ENCODE data around the gene MFAP3L.

MFAP3L gene

GRCh38 chr4:170040031-170040680 is 14.0 kb upstream of the MFAP3L start:
- TF ChIP-seq TCF4 (CRISPR knock-in tag; IDR thresholded peaks at IDR 0.05; ENCODE audit: borderline replicate concordance) (no peak), SNAI2 (CRISPR knock-in tag; IDR thresholded peaks at IDR 0.05) (no peak), PATZ1 (CRISPR knock-in tag; IDR thresholded peaks at IDR 0.05; ENCODE audit: borderline replicate concordance) (no peak), ZNF70 (CRISPR knock-in tag; IDR thresholded peaks at IDR 0.05) (no peak), ZNF565 (CRISPR knock-in tag; conservative IDR thresholded peaks at IDR 0.05; ENCODE audit: low read depth) (no peak), BACH2 (CRISPR knock-in tag; IDR thresholded peaks at IDR 0.05; ENCODE audit: borderline replicate concordance) (no peak)
- ATAC-seq, result no peak

GRCh38 chr4:170038769-170039168 is 12.6 kb upstream of the MFAP3L start:
- no peak for TF ChIP-seq ZC3H10 (CRISPR knock-in tag; IDR thresholded peaks at IDR 0.05)
- TF ChIP-seq ZNF8 (CRISPR knock-in tag; IDR thresholded peaks at IDR 0.05), result no peak
- no peak for TF ChIP-seq ZNF70 (CRISPR knock-in tag; IDR thresholded peaks at IDR 0.05)
- no peak for TF ChIP-seq ISL1 (CRISPR knock-in tag; IDR thresholded peaks at IDR 0.05)
- no peak for TF ChIP-seq ZNF565 (CRISPR knock-in tag; conservative IDR thresholded peaks at IDR 0.05; ENCODE audit: low read depth)
- no peak for TF ChIP-seq ZFP30 (CRISPR knock-in tag; IDR thresholded peaks at IDR 0.05)
- no peak for TF ChIP-seq ZFP3 (CRISPR knock-in tag; IDR thresholded peaks at IDR 0.05)
- TF ChIP-seq TCF4 (CRISPR knock-in tag; IDR thresholded peaks at IDR 0.05; ENCODE audit: borderline replicate concordance), result no peak
- TF ChIP-seq BACH2 (CRISPR knock-in tag; IDR thresholded peaks at IDR 0.05; ENCODE audit: borderline replicate concordance), result no peak
- no peak for TF ChIP-seq ARNTL (CRISPR knock-in tag; IDR thresholded peaks at IDR 0.05; ENCODE audit: borderline replicate concordance, low read depth)
- no peak for TF ChIP-seq CREB5 (CRISPR knock-in tag; IDR thresholded peaks at IDR 0.05; ENCODE audit: low read depth)
- TF ChIP-seq PATZ1 (CRISPR knock-in tag; IDR thresholded peaks at IDR 0.05; ENCODE audit: borderline replicate concordance), result no peak
- TF ChIP-seq GLIS3 (CRISPR knock-in tag; IDR thresholded peaks at IDR 0.05), result no peak
- TF ChIP-seq TSHZ2 (CRISPR knock-in tag; IDR thresholded peaks at IDR 0.05), result no peak
- no peak for TF ChIP-seq OSR1 (CRISPR knock-in tag; IDR thresholded peaks at IDR 0.05)
- TF ChIP-seq SNAI2 (CRISPR knock-in tag; IDR thresholded peaks at IDR 0.05), result no peak
- no peak for TF ChIP-seq CSDC2 (CRISPR knock-in tag; IDR thresholded peaks at IDR 0.05)
- no peak for TF ChIP-seq RARB (CRISPR knock-in tag; IDR thresholded peaks at IDR 0.05)
- no peak for TF ChIP-seq POU6F1 (CRISPR knock-in tag; IDR thresholded peaks at IDR 0.05; ENCODE audit: borderline replicate concordance, low read depth)
- ATAC-seq, result no peak

- ATAC-seq, result no peak
- no peak for TF ChIP-seq OSR1 (CRISPR knock-in tag; IDR thresholded peaks at IDR 0.05)
- TF ChIP-seq TCF4 (CRISPR knock-in tag; IDR thresholded peaks at IDR 0.05; ENCODE audit: borderline replicate concordance), result no peak
- TF ChIP-seq ZC3H10 (CRISPR knock-in tag; IDR thresholded peaks at IDR 0.05), result no peak
- no peak for TF ChIP-seq ARNTL (CRISPR knock-in tag; IDR thresholded peaks at IDR 0.05; ENCODE audit: borderline replicate concordance, low read depth)
- no peak for TF ChIP-seq ZFP30 (CRISPR knock-in tag; IDR thresholded peaks at IDR 0.05)
- no peak for TF ChIP-seq ISL1 (CRISPR knock-in tag; IDR thresholded peaks at IDR 0.05)
- TF ChIP-seq TOX (CRISPR knock-in tag; IDR thresholded peaks at IDR 0.05; ENCODE audit: borderline replicate concordance), result no peak
- TF ChIP-seq ZNF565 (CRISPR knock-in tag; conservative IDR thresholded peaks at IDR 0.05; ENCODE audit: low read depth), result no peak
- TF ChIP-seq TSHZ2 (CRISPR knock-in tag; IDR thresholded peaks at IDR 0.05), result no peak
- TF ChIP-seq CSDC2 (CRISPR knock-in tag; IDR thresholded peaks at IDR 0.05), result no peak
- TF ChIP-seq GLIS3 (CRISPR knock-in tag; IDR thresholded peaks at IDR 0.05), result no peak
- no peak for TF ChIP-seq ZNF70 (CRISPR knock-in tag; IDR thresholded peaks at IDR 0.05)
- no peak for TF ChIP-seq RARB (CRISPR knock-in tag; IDR thresholded peaks at IDR 0.05)
- TF ChIP-seq PPARA (CRISPR knock-in tag; IDR thresholded peaks at IDR 0.05; ENCODE audit: borderline replicate concordance), result no peak
- no peak for TF ChIP-seq SNAI2 (CRISPR knock-in tag; IDR thresholded peaks at IDR 0.05)
- no peak for TF ChIP-seq CREB5 (CRISPR knock-in tag; IDR thresholded peaks at IDR 0.05; ENCODE audit: low read depth)
- no peak for TF ChIP-seq ZNF8 (CRISPR knock-in tag; IDR thresholded peaks at IDR 0.05)
These were observed 12.0 kb upstream of the MFAP3L start for GRCh38 chr4:170038232-170038631.
